NCI-H2227 (cell line): ENCODE data around the gene CA7.
"Not testable (repeated sequence)": the region's sequence is repeated elsewhere in the genome, so short reads cannot be mapped to it uniquely, and the experiment has no call there.

Experiments
- DNase-seq: peaks from one replicate; lab custom pipeline; 2025; ENCODE audit not compliant: unreplicated experiment; lab: John Stamatoyannopoulos, UW

The CA7 gene

GRCh38 chr16:66895999-66896398 is 51.8 kb downstream of the CA7 start:
- no peak for DNase-seq

- DNase-seq, result not testable (repeated sequence)
Observed at GRCh38 chr16:66896682-66897081, 52.5 kb downstream of the CA7 start.

GRCh38 chr16:66898207-66898606 is 54.0 kb downstream of the CA7 start:
- DNase-seq, result no peak

- no peak for DNase-seq
Observed at GRCh38 chr16:66898933-66899309, 54.7 kb downstream of the CA7 start.

GRCh38 chr16:66899310-66899944 is 55.2 kb downstream of the CA7 start:
- DNase-seq, result no peak

GRCh38 chr16:66899945-66900710 is 55.9 kb downstream of the CA7 start:
- DNase-seq, result peak; percentile 65

- no peak for DNase-seq
Observed at GRCh38 chr16:66900721-66901441, 56.7 kb downstream of the CA7 start.

- DNase-seq, result no peak
Observed at GRCh38 chr16:66901626-66902025, 57.4 kb downstream of the CA7 start.

GRCh38 chr16:66902648-66903543 is 58.7 kb downstream of the CA7 start:
- no peak for DNase-seq
